ENCODE data around the gene COL27A1. TPM values are rescaled to one million over a fixed set of nuclear protein-coding genes. Genes with fewer than 3 reads are reported as not detected.

The COL27A1 gene
- total and polyA plus RNA-seq, 2 donors, result 12.6 to 24.0 TPM

DNA sequence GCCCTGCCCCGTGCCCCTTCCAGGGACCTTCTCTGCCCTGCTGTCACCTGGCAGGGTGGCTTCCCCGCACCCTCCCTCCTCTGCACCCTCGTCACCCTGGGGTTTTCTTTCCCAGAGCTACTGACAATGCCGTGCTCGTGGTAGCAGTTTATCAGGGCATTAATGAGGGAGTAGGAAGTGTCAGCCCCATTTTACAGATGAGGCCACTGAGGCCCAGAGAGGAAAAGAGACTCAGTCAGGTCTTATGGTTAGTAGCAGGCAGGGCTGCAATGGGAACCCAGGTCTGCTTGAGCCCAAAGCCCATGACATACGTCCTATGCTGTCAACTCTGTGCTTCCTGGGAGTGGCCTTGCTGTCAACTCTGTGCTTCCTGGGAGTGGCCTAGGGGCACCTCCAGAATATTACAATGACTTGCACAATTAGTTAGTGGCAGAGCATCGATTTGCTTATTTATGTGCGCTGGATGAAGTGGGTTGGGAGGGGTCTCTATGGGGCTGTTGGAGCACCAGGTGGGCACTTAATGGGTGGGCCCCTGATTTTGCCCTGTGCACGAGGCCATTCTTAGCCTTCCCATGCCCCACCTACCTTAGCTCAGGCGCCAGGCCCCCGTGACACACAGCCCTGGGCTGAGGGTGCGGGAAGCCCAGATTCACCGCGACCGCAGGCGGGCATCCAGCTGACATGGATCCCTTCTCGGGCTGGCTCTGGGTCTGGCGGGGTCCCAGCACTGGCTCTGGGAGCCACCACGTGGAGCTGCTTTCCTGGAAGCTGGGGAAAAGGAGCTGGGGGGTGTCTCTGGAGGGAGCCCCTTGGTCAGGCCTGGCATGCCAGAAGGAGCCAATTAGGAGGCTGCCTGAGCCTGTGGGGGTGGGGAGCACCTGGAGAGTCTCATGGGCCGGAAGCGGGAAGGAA lies 85.6 kb downstream of the COL27A1 start:
- 85% methylated on average over 21 of the region's 21 CpGs for WGBS
- H3K27me3 ChIP-seq (ENCODE audit: control insufficient read depth in 2 of 2, insufficient read depth in 1 of 2, low read length in 1 of 2), result no peaks in the 10 kb centered on the region
- H3K4me1 ChIP-seq (ENCODE audit: control insufficient read depth in 2 of 2, insufficient read depth in 2 of 2, low read length in 2 of 2), result no peaks in the 10 kb centered on the region
- H3K4me3 ChIP-seq (ENCODE audit: low read length in 2 of 2), result no peak overlapping the region
- no peak overlapping the region for H3K27ac ChIP-seq (ENCODE audit: low read depth in 1 of 2, low read length in 1 of 2)
- no peak for DNase-seq (ENCODE audit: low read depth in 6 of 9, low spot score in 9 of 9)
- H3K36me3 ChIP-seq (ENCODE audit: control insufficient read depth in 2 of 2, insufficient read depth in 2 of 2, low read length in 1 of 2), result no peaks in the 10 kb centered on the region
- H3K9me3 ChIP-seq (ENCODE audit: control insufficient read depth in 2 of 2, insufficient read depth in 1 of 2, low read length in 1 of 2), result no peaks in the 10 kb centered on the region

- no peak overlapping the region for H3K4me3 ChIP-seq (ENCODE audit: low read length in 2 of 2)
- no peaks in the 10 kb centered on the region for H3K4me1 ChIP-seq (ENCODE audit: control insufficient read depth in 2 of 2, insufficient read depth in 2 of 2, low read length in 2 of 2)
- no peak overlapping the region for H3K27ac ChIP-seq (ENCODE audit: low read depth in 1 of 2, low read length in 1 of 2)
- DNase-seq (ENCODE audit: low read depth in 6 of 9, low spot score in 9 of 9), result no peak
- WGBS, result 90% methylated on average over 8 of the region's 8 CpGs
- no peaks in the 10 kb centered on the region for H3K9me3 ChIP-seq (ENCODE audit: control insufficient read depth in 2 of 2, insufficient read depth in 1 of 2, low read length in 1 of 2)
- H3K36me3 ChIP-seq (ENCODE audit: control insufficient read depth in 2 of 2, insufficient read depth in 2 of 2, low read length in 1 of 2), result no peaks in the 10 kb centered on the region
- no peaks in the 10 kb centered on the region for H3K27me3 ChIP-seq (ENCODE audit: control insufficient read depth in 2 of 2, insufficient read depth in 1 of 2, low read length in 1 of 2)
These were observed 87.5 kb downstream of the COL27A1 start for GRCh38 chr9:114242837-114243236.

DNA sequence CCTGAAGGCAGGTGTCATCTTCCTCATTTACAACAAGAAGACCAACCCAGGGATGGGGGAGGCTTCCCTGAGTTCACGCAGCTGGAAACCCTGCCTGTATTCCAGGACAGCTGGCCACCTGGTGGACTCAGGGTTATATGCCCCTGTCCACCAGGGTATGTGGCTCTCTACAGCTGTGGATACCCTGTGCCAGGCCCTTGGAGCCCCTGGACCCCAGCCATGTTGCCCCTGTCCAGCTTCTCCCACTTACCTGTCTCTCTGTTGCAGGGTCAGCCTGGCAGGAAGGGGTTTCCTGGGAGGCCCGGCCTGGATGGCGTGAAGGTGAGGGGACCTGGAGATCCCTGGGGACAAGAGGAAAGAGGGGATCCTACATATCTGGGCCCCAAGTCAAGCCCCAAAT lies 87.9 kb downstream of the COL27A1 start:
- Histone ChIP-seq H3K4me1 (ENCODE audit: control insufficient read depth in 2 of 2, insufficient read depth in 2 of 2, low read length in 2 of 2) (no peaks in the 10 kb centered on the region), H3K36me3 (ENCODE audit: control insufficient read depth in 2 of 2, insufficient read depth in 2 of 2, low read length in 1 of 2) (no peaks in the 10 kb centered on the region), H3K9me3 (ENCODE audit: control insufficient read depth in 2 of 2, insufficient read depth in 1 of 2, low read length in 1 of 2) (no peaks in the 10 kb centered on the region), H3K27me3 (ENCODE audit: control insufficient read depth in 2 of 2, insufficient read depth in 1 of 2, low read length in 1 of 2) (no peaks in the 10 kb centered on the region), H3K27ac (ENCODE audit: low read depth in 1 of 2, low read length in 1 of 2) (no peak overlapping the region), H3K4me3 (ENCODE audit: low read length in 2 of 2) (no peak overlapping the region)
- 83% methylated on average over 3 of the region's 3 CpGs for WGBS
- no peak for DNase-seq (ENCODE audit: low read depth in 6 of 9, low spot score in 9 of 9)

GRCh38 chr9:114244570-114244969 lies 89.2 kb downstream of the COL27A1 start:
- no peaks in the 10 kb centered on the region for H3K4me1 ChIP-seq (ENCODE audit: control insufficient read depth in 2 of 2, insufficient read depth in 2 of 2, low read length in 2 of 2)
- no peak overlapping the region for H3K4me3 ChIP-seq (ENCODE audit: low read length in 2 of 2)
- no peak overlapping the region for H3K27ac ChIP-seq (ENCODE audit: low read depth in 1 of 2, low read length in 1 of 2)
- no peak for DNase-seq (ENCODE audit: low read depth in 6 of 9, low spot score in 9 of 9)
- WGBS, result 87% methylated on average over 8 of the region's 8 CpGs
- H3K9me3 ChIP-seq (ENCODE audit: control insufficient read depth in 2 of 2, insufficient read depth in 1 of 2, low read length in 1 of 2), result no peaks in the 10 kb centered on the region
- H3K27me3 ChIP-seq (ENCODE audit: control insufficient read depth in 2 of 2, insufficient read depth in 1 of 2, low read length in 1 of 2), result no peaks in the 10 kb centered on the region
- H3K36me3 ChIP-seq (ENCODE audit: control insufficient read depth in 2 of 2, insufficient read depth in 2 of 2, low read length in 1 of 2), result no peaks in the 10 kb centered on the region

GRCh38 chr9:114246558-114246957 lies 91.2 kb downstream of the COL27A1 start:
- no peaks in the 10 kb centered on the region for H3K4me1 ChIP-seq (ENCODE audit: control insufficient read depth in 2 of 2, insufficient read depth in 2 of 2, low read length in 2 of 2)
- H3K36me3 ChIP-seq (ENCODE audit: control insufficient read depth in 2 of 2, insufficient read depth in 2 of 2, low read length in 1 of 2), result no peaks in the 10 kb centered on the region
- no peaks in the 10 kb centered on the region for H3K27me3 ChIP-seq (ENCODE audit: control insufficient read depth in 2 of 2, insufficient read depth in 1 of 2, low read length in 1 of 2)
- no peak for DNase-seq (ENCODE audit: low read depth in 6 of 9, low spot score in 9 of 9)
- H3K27ac ChIP-seq (ENCODE audit: low read depth in 1 of 2, low read length in 1 of 2), result no peak overlapping the region
- no peak overlapping the region for H3K4me3 ChIP-seq (ENCODE audit: low read length in 2 of 2)
- H3K9me3 ChIP-seq (ENCODE audit: control insufficient read depth in 2 of 2, insufficient read depth in 1 of 2, low read length in 1 of 2), result no peaks in the 10 kb centered on the region
- 89% methylated on average over 12 of the region's 12 CpGs for WGBS

GRCh38 chr9:114247077-114247476 lies 91.7 kb downstream of the COL27A1 start:
- 90% methylated on average over 2 of the region's 2 CpGs for WGBS
- H3K36me3 ChIP-seq (ENCODE audit: control insufficient read depth in 2 of 2, insufficient read depth in 2 of 2, low read length in 1 of 2), result no peaks in the 10 kb centered on the region
- no peak for DNase-seq (ENCODE audit: low read depth in 6 of 9, low spot score in 9 of 9)
- no peaks in the 10 kb centered on the region for H3K27me3 ChIP-seq (ENCODE audit: control insufficient read depth in 2 of 2, insufficient read depth in 1 of 2, low read length in 1 of 2)
- no peaks in the 10 kb centered on the region for H3K9me3 ChIP-seq (ENCODE audit: control insufficient read depth in 2 of 2, insufficient read depth in 1 of 2, low read length in 1 of 2)
- H3K27ac ChIP-seq (ENCODE audit: low read depth in 1 of 2, low read length in 1 of 2), result no peak overlapping the region
- no peaks in the 10 kb centered on the region for H3K4me1 ChIP-seq (ENCODE audit: control insufficient read depth in 2 of 2, insufficient read depth in 2 of 2, low read length in 2 of 2)
- no peak overlapping the region for H3K4me3 ChIP-seq (ENCODE audit: low read length in 2 of 2)

- H3K9me3 ChIP-seq (ENCODE audit: control insufficient read depth in 2 of 2, insufficient read depth in 1 of 2, low read length in 1 of 2), result no peaks in the 10 kb centered on the region
- H3K4me3 ChIP-seq (ENCODE audit: low read length in 2 of 2), result no peak overlapping the region
- WGBS, result 88% methylated on average over 5 of the region's 5 CpGs
- no peaks in the 10 kb centered on the region for H3K27me3 ChIP-seq (ENCODE audit: control insufficient read depth in 2 of 2, insufficient read depth in 1 of 2, low read length in 1 of 2)
- no peak overlapping the region for H3K27ac ChIP-seq (ENCODE audit: low read depth in 1 of 2, low read length in 1 of 2)
- DNase-seq (ENCODE audit: low read depth in 6 of 9, low spot score in 9 of 9), result no peak
- H3K36me3 ChIP-seq (ENCODE audit: control insufficient read depth in 2 of 2, insufficient read depth in 2 of 2, low read length in 1 of 2), result no peaks in the 10 kb centered on the region
- H3K4me1 ChIP-seq (ENCODE audit: control insufficient read depth in 2 of 2, insufficient read depth in 2 of 2, low read length in 2 of 2), result no peaks in the 10 kb centered on the region
These were observed 92.2 kb downstream of the COL27A1 start for GRCh38 chr9:114247491-114247890.

DNA sequence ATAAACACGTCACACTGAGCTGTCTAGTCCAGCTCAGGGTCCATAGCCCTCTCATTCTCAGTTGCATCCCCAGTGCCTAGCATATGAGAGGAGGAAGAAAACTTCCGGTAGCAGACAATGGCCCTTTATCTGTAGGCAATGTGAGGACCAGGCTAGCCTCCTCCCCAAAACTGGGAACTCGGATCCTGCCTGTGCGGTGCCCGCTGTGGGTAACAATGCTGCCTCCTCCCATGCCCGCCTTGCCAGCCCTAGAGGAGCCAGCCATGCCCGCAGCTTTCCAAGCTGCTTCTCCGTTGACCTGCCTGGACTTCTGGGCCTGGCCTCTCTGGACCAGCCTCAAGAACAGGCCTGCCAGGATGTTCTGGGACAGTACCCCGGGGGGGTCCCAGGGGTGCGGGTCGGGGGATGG lies 93.0 kb downstream of the COL27A1 start:
- WGBS, result 95% methylated on average over 11 of the region's 11 CpGs

DNA sequence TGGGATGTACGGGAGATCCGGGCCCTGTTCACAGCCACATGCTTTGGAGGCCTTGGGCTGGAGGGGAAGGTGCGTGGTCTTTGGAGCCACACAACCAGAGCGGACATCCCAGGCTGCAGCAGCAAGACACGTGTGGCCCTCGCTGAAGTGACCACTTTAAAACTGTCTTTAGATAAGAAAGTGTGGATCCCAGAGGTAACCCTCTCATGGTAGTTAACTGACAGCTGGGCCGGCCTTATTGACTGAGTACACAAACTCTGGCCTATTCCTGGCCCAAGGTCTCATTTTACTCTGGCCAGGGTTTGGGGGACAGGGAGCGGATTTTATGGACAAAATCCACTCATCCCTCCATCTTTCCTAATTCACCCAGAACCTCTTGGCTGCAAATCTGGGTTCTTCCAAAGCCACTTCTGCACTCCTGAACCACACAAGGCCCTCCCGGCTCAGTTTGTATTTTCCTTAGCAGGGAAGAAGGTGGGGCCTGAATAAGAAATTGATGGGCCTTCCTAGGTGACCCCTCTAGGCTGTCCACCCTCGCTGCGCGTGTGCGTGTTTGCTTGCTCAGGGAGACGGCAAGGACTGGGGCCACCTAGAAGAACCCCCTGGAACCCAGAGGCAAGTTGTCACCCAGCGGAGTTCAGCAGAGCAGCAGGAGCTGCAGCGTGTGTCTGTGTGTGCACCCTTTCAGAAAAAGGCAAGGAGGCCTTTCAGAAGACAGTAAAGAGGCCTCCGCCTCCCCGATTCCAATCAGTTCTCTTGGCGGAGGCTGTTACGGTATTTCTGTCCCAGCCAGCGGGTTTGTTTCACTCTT lies 94.3 kb downstream of the COL27A1 start:
- no peaks in the 10 kb centered on the region for H3K9me3 ChIP-seq (ENCODE audit: control insufficient read depth in 2 of 2, insufficient read depth in 1 of 2, low read length in 1 of 2)
- no peaks in the 10 kb centered on the region for H3K36me3 ChIP-seq (ENCODE audit: control insufficient read depth in 2 of 2, insufficient read depth in 2 of 2, low read length in 1 of 2)
- no peak overlapping the region for H3K4me3 ChIP-seq (ENCODE audit: low read length in 2 of 2)
- no peaks in the 10 kb centered on the region for H3K27me3 ChIP-seq (ENCODE audit: control insufficient read depth in 2 of 2, insufficient read depth in 1 of 2, low read length in 1 of 2)
- H3K27ac ChIP-seq (ENCODE audit: low read depth in 1 of 2, low read length in 1 of 2), result no peak overlapping the region
- H3K4me1 ChIP-seq (ENCODE audit: control insufficient read depth in 2 of 2, insufficient read depth in 2 of 2, low read length in 2 of 2), result no peaks in the 10 kb centered on the region
- WGBS, result 98% methylated on average over 21 of the region's 21 CpGs
- no peak for DNase-seq (ENCODE audit: low read depth in 6 of 9, low spot score in 9 of 9)

More for the DNA sequence above, 93.0 kb downstream of the COL27A1 start:
- no peak for DNase-seq (ENCODE audit: low read depth in 6 of 9, low spot score in 9 of 9)
- Histone ChIP-seq H3K4me3 (ENCODE audit: low read length in 2 of 2) (no peak overlapping the region), H3K27me3 (ENCODE audit: control insufficient read depth in 2 of 2, insufficient read depth in 1 of 2, low read length in 1 of 2) (no peaks in the 10 kb centered on the region), H3K36me3 (ENCODE audit: control insufficient read depth in 2 of 2, insufficient read depth in 2 of 2, low read length in 1 of 2) (no peaks in the 10 kb centered on the region), H3K9me3 (ENCODE audit: control insufficient read depth in 2 of 2, insufficient read depth in 1 of 2, low read length in 1 of 2) (no peaks in the 10 kb centered on the region), H3K4me1 (ENCODE audit: control insufficient read depth in 2 of 2, insufficient read depth in 2 of 2, low read length in 2 of 2) (no peaks in the 10 kb centered on the region), H3K27ac (ENCODE audit: low read depth in 1 of 2, low read length in 1 of 2) (no peak overlapping the region)
